HPDE6-E6E7 (cell line): ENCODE data around the gene INA.

Source experiments
- DNase-seq: peaks from one replicate; pipeline ENCODE4 v3.0.0; 2011; ENCODE audit warnings: missing footprints; ENCODE audit errors: extremely low spot score

INA gene

DNA sequence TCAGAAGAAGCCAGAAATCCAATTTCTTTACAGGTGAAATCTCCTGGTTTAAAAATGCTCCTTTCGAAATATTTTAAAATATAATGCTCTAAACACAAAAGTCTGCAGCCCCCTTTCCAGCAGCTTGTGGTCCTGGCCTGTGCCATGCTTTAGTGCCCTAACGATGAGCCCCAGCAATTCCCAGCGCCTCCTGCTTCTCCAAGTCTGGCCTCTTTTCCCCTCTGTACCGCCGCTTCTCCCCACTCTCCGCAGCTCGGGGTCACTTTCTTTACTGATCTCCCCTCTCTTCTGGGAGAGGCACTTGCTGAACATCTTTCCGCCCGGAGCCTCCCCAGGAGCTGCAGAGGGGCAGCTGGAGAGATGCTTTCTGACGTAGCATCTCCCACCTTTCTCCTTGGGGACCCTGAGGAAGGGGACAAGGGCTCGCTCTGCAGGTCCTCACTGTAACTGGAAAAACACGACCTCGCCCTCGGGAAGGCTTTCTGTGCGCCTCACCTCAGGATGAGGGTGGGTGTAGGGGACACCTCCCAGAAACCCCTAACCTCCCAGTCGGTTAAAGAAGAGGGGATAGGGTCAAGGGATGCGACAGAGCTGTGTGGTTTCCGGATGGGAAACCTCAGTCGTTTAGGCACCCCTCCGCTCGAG is 565 bp upstream of the INA start:
- no peak for DNase-seq

GRCh38 chr10:103277713-103278536 is 987 bp downstream of the INA start:
- DNase-seq, result no peak

DNA sequence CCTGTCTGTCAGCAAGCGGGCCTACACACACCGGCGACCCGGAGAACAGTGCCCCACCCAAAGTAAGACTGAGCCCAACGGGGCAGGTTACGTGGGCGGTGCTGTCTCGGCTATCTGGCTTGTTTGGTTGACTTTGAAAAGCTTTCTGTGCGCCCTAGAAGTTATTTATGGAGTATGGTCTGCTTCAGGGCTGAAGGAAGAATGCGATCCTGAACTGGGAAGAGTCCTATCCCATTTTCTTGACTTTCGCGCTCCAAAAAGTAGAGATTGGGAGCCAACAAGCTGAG is 1.5 kb downstream of the INA start:
- no peak for DNase-seq

DNA sequence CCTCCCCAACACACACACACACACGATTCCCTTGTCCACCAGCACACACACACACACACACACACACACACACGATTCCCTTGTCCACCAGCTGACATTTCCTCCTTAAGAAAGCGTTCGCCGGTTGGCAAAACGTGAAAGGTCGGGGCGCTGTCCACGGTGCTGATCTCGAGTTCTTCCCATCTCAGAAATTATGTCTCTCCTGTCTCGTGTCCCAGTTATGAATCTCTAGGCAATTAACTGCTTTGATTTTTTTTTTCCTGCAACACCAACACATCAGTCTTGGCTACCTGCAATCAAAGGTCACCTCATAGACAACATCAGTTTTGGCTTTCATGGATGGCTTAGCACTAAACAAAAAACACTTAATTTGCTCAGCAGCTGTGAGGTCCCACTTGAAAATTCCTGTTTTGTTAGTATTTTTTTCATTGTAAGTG is 1.9 kb downstream of the INA start:
- no peak for DNase-seq

DNA sequence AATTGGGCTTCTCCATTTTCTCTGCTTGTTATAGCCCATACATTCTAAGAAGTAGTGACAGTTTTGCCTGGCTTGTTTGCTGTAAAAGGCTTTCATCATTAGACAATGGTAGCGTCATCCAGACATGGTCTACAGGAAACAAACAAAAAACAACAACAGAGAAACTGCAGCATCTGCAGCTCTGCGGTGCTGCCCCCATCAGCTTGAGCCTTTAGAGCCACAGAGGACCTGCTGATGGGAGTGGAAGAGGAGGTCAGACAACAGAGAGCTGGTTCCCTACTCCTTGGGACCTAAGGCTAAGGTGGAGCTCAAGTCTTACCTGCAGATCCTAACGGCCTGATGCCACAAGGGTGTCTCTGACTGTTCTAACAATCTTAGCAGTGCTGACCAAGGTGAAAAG is 3.1 kb downstream of the INA start:
- DNase-seq, result no peak

DNA sequence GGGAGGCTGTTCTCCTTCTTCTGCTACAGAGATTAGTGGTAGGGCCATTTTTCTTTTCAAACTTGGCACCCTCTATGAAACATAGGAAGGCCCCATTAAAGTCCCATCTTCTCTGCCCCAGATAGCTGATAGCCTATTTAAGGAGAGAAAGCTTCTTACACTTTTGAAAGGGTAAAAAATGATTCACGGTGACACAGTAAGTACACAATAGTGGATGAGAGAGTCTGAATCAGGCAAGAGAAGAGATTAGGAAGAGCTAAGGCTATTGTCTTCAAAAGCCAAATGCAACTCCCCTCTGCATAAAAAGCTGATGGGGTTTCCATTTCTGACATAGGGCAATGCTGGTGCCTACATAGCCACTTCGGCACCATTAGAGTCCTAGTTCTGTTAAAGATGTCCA is 3.6 kb downstream of the INA start:
- no peak for DNase-seq

DNA sequence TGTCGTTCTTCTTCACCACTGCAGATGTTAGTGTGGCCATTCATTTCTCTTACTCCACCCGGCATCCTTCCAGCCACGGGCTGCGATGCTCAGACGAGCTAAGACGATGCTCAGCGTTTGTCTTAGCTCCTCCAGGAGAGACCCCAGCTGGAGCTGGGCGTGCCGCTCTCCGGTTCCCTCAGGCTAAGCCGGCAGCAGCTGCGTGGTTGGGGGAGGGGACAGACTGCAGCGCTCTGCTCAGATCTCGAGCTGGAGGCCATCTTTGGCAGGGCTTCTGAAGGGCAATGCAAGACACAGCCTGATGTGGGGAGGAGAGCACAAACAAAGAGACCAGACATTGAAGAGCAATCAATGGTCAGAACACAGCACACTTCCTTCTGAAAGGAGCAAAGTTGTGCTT is 4.8 kb downstream of the INA start:
- no peak for DNase-seq

- DNase-seq, result no peak
Measured at GRCh38 chr10:103282961-103283360, 6.0 kb downstream of the INA start.

DNA sequence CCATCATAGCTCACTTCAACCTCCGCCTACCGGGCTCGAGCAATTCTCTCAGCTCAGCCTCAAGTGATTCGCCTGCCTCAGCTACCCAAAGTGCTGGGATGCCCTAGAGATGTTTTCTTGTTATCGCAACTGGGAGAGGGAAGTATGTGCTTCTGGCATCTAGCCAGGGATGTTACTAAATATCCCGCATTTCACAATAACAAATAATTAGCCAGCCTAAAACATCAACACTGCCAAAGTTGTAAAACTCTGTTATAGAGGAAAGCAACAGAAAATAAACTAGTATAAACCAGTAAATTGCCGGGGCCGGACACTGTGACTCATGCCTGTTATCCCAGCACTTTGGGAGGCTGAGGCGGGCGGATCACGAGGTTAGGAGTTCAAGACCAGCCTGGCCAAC is 7.2 kb downstream of the INA start:
- no peak for DNase-seq

- no peak for DNase-seq
Measured at GRCh38 chr10:103287992-103288391, 11.1 kb downstream of the INA start.

DNA sequence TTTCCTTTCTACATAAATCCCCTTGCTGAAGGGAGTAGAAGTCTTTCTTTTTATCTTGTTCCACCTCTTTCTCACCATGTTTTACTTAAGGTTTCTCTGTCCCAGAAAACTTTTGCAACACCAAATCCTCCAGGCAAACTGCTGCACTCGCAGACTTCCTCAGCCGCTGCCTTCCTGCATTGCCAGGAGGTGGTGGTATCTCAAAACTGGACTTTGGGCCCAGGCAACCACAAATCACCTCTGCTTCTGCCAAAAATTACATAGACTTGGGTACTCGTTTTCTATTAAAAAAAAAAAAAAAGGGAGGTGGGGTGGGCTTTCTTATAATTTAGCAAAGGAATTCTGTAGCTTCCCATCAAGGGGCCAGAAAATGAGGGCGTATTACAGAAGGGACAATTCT is 14.7 kb downstream of the INA start:
- DNase-seq, result no peak

DNA sequence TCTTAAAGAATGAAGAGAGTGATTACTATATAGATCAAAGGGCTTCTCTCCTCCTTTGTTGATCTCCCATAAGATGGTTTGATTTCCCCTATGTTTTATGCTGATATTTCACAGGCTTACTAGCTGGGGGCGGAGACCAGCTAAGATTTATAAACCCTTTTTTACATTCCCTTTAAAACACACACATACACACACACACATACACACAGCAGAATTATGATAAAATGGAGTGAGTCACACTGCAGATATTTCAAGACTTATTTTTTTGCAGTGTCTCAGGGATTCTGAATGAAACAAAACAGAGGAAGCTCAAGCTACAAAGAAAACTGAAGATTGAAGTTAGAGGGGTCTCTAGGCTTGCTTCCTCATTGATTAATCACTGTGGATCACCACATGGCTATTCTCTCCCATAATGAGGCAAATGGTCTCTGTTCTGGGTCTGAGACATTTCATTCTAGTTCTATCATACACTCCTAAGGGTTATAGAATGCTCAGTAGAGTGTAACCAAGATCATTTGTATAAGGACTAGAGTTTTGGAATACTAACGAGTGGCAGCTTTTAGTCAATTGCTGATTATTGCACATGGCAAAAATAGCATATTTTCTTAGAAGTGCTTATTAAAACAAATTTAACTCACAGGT is 18.6 kb downstream of the INA start:
- no peak for DNase-seq

DNA sequence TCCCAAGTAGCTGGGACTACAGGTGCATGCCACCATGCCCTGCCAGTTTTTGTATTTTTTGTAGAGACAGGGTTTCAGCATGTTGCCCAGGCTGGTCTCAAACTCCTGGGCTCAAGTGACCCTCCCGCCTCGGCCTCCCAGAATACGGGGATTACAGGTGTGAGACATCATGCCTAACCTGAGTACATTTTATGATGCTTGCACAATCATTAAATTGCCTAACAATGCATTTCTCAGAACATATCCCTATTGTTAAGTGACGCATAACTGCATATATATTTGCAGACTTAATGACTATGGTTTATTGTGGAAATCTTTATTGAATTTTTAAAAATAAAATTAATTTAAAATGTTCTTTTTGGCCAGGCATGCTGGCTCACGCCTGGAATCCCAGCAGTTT is 30.7 kb downstream of the INA start:
- no peak for DNase-seq

DNA sequence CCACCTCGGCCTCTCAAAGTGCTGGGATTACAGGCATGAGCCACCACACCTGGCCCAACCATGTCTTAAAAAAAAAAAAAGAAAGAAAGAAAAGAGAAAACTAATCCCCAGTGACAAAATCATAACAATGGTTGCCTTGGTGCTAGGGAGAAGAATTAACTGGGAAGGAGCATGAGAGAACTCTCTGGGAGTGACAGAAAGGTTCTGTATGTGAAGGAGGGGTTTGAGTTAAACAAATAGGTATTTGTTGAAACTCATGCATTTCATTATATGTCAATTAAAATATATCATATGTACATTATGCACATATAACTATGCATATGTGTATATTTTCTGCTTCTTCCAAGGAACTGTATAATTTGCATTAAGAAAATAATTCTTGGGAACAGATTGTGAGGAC is 33.3 kb downstream of the INA start:
- no peak for DNase-seq

GRCh38 chr10:103316087-103316486 is 39.1 kb downstream of the INA start:
- DNase-seq, result no peak

GRCh38 chr10:103327906-103328305 is 51.0 kb downstream of the INA start:
- no peak for DNase-seq

DNA sequence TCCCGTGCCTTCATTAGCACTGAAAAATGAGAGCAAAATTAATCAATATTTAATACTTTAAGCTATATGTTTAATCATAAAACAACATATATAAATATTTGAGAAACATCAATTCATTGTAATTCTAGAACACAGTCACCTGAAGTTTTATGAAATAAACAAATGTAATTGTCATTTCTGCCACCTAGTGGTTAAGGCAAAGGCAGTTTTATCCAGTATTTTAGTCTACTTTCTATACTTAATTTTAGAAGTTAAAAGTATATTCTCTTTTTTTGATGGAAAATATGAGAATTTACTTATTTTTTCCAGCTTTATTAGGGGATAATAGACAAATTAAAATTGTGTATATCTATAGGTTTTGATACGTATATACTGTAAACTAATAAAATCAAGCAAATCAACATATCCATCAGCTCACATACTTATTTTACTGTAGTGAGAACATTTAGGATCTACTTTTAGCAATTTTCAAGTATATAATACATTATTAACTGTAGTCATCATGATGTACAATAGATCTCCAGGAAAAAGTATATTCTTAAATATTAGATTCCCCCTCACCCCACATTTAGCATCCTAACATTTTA is 57.1 kb downstream of the INA start:
- DNase-seq, result no peak

DNA sequence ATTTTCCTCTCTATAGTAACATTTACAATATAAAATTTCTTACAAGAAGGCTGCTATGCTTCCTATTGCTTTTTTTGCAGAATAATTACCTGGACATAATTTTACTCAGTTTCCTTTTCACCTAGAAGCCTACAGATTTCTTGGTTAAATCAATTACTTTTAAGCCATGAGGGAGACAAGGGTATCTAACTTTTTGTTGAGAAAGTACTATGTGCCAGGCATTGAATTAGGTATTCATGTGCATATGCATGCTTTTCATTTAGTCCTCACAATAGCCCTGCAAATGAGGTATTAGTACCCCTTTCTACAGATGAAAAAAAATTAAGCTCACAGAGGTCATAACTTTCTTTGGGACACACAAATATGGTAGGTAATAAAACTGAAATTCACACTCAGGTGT is 57.6 kb downstream of the INA start:
- no peak for DNase-seq

DNA sequence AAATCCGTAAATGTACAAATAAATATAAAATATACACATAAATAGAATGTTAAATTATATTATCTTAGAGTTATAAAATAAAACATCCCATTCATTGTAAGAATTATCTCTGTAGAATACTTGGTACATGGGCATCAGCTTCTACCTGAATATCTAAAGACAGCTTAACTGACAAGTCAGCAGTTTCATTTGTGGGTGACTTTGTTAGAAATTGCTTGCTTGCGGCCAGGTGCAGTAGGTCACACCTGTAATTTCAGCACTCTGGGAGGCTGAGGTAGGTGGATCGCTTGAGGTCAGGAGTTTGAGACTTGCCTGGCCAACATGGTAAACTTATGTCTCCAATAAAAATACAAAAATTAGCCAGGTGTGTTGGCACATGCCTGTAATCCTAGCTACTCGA is 59.4 kb downstream of the INA start:
- no peak for DNase-seq
